CD4-positive, alpha-beta T cell treated with Interleukin-2 at 100 ng/mL for 4 hours (primary cell): ENCODE results near the gene CCDC158.

Source experiments
- DNase-seq: peaks from one replicate; pipeline ENCODE4 v3.0.0-alpha.2; 2020; ENCODE audit warnings: low spot score

Gene CCDC158

GRCh38 chr4:76280488-76281441, 140.2 kb downstream of the CCDC158 start:
- no peak for DNase-seq

DNA sequence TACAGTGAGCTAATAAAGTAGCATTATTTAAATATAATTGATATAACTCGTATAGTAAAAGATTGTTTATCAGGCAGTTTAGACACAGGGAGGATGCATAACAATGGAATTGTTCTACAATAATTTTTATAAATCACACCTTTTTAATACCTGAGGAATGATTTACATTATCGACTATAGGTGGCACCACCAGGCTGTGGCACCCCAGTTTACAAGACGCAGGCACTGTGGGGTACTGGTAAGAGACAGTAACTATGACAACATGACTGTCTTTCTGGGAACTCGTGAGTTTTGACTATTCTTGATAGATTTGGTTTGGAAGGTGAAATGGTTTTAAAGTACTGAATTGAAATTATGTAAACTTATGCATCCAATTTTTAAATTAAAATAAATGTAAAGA, 141.5 kb downstream of the CCDC158 start:
- DNase-seq: peak; percentile 43

DNA sequence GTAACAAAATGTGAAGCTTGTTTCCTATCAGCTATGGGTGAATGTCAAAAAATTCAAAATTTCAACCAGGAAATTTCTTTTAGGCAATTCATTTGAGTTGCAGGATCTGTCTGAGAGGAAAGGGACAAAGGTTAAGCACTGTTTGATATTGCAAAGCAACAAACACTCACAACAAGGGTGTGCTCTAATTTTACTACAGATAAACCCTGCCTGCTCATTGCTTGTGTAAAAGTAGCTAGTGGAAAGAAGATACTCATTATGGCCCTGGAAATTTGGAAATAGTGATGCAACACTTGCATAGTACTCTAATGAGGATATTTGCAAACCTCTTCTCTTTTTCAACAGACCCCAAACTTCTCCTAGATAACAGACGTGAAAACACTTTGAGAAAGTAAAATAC, 142.4 kb downstream of the CCDC158 start:
- no peak for DNase-seq

DNA sequence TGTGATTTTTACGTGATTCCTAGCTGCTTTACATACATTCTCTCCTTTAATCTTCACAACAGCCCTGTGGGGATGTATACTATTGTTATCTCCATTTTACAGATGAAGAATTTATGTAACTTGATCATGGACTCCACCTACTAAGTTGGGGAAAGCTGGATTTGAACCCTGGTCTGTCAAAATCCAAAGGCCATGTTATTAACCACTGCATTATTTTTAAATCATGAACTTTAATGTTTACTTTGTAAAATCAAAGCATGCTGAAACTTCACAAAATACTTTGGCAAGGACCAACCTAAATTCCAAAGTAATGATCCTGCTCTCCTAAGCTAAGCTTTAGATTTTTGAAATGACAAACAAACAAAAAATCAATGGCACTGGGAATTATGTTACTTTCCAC, 143.3 kb downstream of the CCDC158 start:
- DNase-seq: no peak

DNA sequence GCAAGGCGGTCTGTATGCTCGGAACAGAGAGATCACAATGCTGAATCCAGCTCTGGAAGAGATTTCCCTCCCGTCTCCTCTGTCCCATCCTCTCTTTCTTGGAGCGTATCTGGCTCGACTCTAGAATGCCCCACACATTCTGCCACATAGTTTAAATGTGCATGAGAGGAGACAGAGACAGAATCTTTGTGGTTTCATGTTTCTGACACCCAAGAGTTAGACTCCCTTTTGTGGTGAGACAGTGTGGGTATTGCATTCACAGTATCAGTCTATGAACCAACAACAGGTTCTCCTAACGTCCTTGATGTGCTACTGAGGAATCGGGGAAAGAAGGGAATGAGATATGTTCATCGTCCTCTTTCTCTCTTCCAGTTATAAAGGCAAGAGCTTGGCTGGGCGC, 144.1 kb downstream of the CCDC158 start:
- no peak for DNase-seq

DNA sequence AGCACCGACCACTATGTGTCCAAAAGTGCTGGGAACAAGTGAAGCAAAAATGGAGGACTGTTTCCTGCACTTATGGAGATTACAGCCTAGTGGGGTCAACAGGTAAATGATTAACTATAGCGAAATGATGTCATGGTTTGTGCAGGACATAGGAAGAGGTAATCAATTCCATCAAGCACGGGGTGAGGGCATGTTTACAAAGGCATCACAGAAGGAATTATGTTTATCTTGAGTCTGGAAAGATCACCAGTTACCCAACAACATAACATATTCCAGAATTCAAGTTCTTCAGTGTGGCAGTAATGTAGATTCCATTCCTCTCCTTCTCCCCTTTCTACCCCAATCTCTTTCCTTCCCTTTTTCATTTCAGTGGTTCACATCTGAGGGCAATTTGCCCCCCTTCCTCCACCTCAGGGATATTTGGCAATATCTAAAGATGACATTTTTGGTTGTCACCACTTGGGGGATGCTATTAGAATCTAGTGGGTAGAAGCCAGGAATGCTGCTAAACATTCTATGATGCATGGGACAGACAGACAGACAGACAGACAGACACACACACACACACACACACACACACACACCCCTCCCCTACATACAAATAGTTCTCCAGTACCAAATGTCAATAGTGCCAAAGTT, 145.3 kb downstream of the CCDC158 start:
- no peak for DNase-seq

DNA sequence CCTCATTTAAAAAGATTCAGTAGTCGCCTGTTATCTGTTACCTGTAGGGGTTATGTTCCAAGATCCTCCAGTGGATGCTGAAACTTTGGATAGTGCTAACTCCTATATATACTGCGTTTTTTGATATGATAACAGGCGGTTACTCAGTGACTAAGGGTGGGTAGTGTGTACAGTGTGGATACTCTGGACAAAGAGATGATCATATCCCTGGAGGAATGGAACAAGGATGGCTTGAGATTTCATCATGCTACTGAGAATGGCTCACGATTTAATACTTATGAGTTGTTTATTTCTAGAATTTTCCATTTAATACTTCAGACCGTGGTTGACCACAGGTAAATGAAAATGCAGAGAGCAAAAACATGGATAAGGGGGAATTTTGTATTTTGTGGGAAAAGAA, 147.9 kb downstream of the CCDC158 start:
- no peak for DNase-seq

- DNase-seq: no peak
Measured at GRCh38 chr4:76272582-76272981, 148.4 kb downstream of the CCDC158 start.

DNA sequence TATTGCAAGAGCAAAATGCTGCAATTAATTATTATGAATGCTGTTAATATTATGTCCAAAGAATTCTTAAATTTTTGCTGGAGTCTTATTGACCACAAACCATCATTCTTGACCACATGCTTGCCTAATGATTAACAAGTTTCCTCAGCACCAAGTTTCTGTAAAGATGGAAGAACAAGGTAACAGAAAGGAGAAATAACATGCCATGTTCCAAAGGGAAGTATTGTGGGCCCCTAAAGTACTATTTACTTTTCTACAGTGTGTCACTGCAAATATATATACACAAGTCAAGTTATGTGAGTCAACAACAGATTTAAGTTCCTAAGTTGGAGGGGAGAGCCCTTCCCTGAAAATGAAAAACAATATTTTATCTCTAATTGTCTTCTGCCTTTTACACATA, 148.9 kb downstream of the CCDC158 start:
- DNase-seq: no peak

- DNase-seq: no peak
Measured at GRCh38 chr4:76271248-76271647, 149.7 kb downstream of the CCDC158 start.

DNA sequence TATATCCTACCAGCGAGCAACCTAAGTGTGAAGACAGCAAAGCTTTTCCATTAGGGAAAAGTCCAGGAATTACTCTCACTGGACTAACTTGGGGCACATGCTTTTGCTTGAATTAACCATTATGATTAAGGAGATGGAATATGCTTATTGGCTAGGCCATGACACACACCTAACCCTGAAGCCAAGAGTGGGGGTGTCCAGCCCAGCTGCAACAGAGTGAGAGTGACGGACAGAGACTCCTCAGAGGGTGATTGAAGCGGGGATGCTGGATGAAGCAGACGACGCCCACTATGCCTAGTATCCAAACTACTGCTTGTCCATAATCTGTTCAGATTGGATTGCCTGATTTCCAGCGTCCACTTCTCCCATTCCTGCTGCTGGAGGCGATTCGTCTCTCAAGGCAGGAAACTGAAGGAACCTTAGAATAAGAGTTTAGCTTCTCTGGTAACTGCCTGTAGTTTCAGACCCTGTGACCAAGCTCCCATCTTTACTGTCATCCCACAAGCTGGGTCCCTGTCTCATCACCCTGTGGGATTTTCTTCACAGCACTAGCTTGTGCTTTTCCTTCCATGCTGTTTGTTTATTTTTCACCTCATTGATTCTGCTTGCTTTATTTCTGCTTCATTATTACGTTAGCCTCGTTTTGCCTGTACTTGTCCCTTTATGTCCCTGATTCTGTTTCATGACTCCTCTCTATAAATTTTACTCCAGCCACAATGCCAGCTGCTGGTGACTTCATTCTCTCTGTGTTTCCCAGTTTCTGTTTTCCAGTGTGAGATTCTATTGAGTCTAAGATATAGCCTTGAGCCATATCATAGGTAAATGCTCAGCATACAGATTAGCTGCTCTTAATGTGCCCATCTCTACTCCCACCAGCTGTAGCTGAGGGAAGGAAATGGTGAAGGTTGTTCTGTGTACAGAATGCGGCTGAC, 150.4 kb downstream of the CCDC158 start:
- no peak for DNase-seq

DNA sequence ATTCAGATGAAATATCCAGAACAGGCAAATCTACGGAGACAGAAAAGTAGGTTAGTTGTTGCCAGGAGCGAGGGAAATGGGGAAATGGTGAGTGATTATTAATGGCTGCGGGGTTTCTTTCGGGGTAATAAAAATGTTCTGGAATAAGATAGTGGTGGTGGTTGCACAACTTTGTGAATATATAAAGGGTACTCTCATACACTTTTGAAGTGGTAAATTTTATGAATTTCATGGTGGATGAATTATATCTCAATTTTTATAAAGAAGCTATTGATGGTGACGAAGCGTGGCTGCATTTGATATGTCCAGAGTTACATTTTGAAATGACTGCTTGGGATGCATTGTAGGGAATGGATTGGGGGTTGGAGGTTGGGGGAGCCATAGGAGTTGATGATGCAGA, 153.1 kb downstream of the CCDC158 start:
- DNase-seq: no peak

- DNase-seq: no peak
Measured at GRCh38 chr4:76266627-76267026, 154.3 kb downstream of the CCDC158 start.

DNA sequence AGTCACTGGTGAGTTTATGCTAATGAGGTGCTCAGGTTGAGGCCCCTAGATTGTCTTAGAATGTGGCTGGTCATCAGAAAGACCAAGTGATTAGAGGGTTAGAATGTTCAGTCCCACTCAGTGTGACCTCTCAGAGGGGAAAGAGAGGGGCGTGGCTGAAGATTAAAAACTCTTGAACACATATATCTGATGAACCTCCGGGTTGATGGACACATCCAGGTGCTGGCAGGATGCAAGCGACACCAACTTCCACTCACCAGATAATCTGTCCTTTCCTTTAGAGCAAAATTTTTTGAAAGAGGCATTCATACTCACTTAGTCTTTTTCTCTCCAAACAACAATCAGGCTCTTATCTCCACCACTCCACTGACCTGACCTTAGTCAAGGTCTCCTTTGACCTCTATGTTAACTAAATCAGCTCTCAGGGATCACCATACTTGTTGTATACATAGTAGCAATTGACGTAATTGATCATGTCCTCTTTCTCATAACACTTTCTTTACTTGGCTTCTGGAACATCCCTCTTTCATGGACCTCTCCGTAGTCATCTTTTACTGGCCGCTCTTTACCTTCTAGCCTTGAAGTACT, 155.2 kb downstream of the CCDC158 start:
- no peak for DNase-seq
